Memory B cell (primary cell): ENCODE measurements around the gene RNF149.

Source experiments
- ATAC-seq: fragments of 150-1000 bp; cut with Tn5 transposase; 2 replicates; pipeline ENCODE4 v1.10.0; 2021; ENCODE audit warnings: low read depth, mild to moderate bottlenecking, moderate library complexity
- DNase-seq, 2 donors: peaks; one replicate each; pipeline ENCODE4 v3.0.0; 2022; ENCODE audit warnings: low spot score in 2 of 2
- H3K27ac Mint-ChIP-seq: one replicate; pipeline ENCODE4 v1.8.0; 2022; ENCODE audit warnings: mild to moderate bottlenecking, moderate library complexity, mixed read lengths
- H3K27me3 Mint-ChIP-seq: one replicate; pipeline ENCODE4 v1.8.0; 2022; ENCODE audit warnings: mixed read lengths
- H3K36me3 Mint-ChIP-seq: one replicate; pipeline ENCODE4 v1.8.0; 2022; ENCODE audit warnings: mild to moderate bottlenecking, mixed read lengths
- H3K4me1 Mint-ChIP-seq: one replicate; pipeline ENCODE4 v1.8.0; 2022; ENCODE audit warnings: mixed read lengths
- H3K4me3 Mint-ChIP-seq: one replicate; pipeline ENCODE4 v1.8.0; 2022; ENCODE audit warnings: mild to moderate bottlenecking, moderate library complexity, mixed read lengths
- H3K9me3 Mint-ChIP-seq: one replicate; pipeline ENCODE4 v1.8.0; 2022; ENCODE audit warnings: mixed read lengths

The RNF149 gene

GRCh38 chr2:101310834-101311695 is 2.6 kb upstream of the RNF149 start:
- Mint-ChIP-seq H3K4me3 (peak overlapping the region; percentile 22), H3K4me1 (peaks cover 15% of the 10 kb centered on the region), H3K27me3 (no peaks in the 10 kb centered on the region), H3K9me3 (no peaks in the 10 kb centered on the region), H3K27ac (peak overlapping the region; percentile 42), H3K36me3 (peaks cover 2% of the 10 kb centered on the region)
- ATAC-seq (no peak), DNase-seq (no peak)

GRCh38 chr2:101310090-101310833 is 1.8 kb upstream of the RNF149 start:
- Mint-ChIP-seq H3K27ac (no peak overlapping the region), H3K9me3 (no peaks in the 10 kb centered on the region), H3K36me3 (peaks cover 2% of the 10 kb centered on the region), H3K4me3 (peak overlapping the region; percentile 27), H3K4me1 (peaks cover 22% of the 10 kb centered on the region), H3K27me3 (no peaks in the 10 kb centered on the region)
- ATAC-seq, result no peak
- DNase-seq, result no peak

- Mint-ChIP-seq H3K4me1 (peaks cover 32% of the 10 kb centered on the region), H3K27me3 (no peaks in the 10 kb centered on the region), H3K36me3 (peaks cover 4% of the 10 kb centered on the region), H3K4me3 (peak overlapping the region; percentile 95), H3K27ac (peak overlapping the region; percentile 95), H3K9me3 (no peaks in the 10 kb centered on the region)
- DNase-seq (peak in 1 of 2 donors; percentile 25), ATAC-seq (peak; percentile 11)
These were observed 510 bp downstream of the RNF149 start for GRCh38 chr2:101307950-101308431.

- H3K4me1 Mint-ChIP-seq, result peaks cover 33% of the 10 kb centered on the region
- no peaks in the 10 kb centered on the region for H3K27me3 Mint-ChIP-seq
- DNase-seq, result no peak
- no peak for ATAC-seq
- H3K4me3 Mint-ChIP-seq, result peak overlapping the region; percentile 95
- H3K27ac Mint-ChIP-seq, result peak overlapping the region; percentile 95
- H3K36me3 Mint-ChIP-seq, result peaks cover 5% of the 10 kb centered on the region
- no peaks in the 10 kb centered on the region for H3K9me3 Mint-ChIP-seq
These were observed 998 bp downstream of the RNF149 start for GRCh38 chr2:101307503-101307902.

DNA sequence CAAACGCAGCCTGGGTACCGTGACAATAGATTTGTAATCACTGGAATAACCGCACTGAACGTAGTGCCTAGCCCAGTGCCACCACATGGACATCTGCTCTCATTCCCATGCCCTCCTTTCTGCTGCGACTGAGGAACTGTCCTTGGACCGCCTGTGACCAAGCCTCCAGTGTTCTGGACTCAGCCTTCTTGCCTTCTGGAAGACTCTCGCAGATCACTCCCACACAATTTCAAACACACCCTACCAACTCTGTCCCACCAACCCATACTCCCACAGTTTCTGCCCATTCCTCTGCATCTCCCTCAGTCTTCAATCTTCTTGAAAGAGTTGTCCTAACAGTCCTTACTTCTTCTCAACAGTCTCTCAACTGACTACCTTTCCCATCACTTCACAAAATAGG is 2.1 kb downstream of the RNF149 start:
- Mint-ChIP-seq H3K4me3 (peak overlapping the region; percentile 95), H3K36me3 (peaks cover 5% of the 10 kb centered on the region), H3K4me1 (peaks cover 36% of the 10 kb centered on the region), H3K27me3 (no peaks in the 10 kb centered on the region), H3K27ac (peak overlapping the region; percentile 95), H3K9me3 (no peaks in the 10 kb centered on the region)
- ATAC-seq (no peak), DNase-seq (no peak)

GRCh38 chr2:101305492-101306078 is 2.9 kb downstream of the RNF149 start:
- ATAC-seq (no peak), DNase-seq (no peak)
- Mint-ChIP-seq H3K4me3 (peak overlapping the region; percentile 7), H3K27me3 (no peaks in the 10 kb centered on the region), H3K27ac (peak overlapping the region; percentile 95), H3K4me1 (peaks cover 37% of the 10 kb centered on the region), H3K36me3 (peaks cover 5% of the 10 kb centered on the region), H3K9me3 (no peaks in the 10 kb centered on the region)

- no peak for ATAC-seq
- peak overlapping the region; percentile 95 for H3K27ac Mint-ChIP-seq
- DNase-seq, result no peak
- H3K27me3 Mint-ChIP-seq, result no peaks in the 10 kb centered on the region
- H3K4me3 Mint-ChIP-seq, result peak overlapping the region; percentile 7
- H3K9me3 Mint-ChIP-seq, result no peaks in the 10 kb centered on the region
- H3K36me3 Mint-ChIP-seq, result peaks cover 5% of the 10 kb centered on the region
- H3K4me1 Mint-ChIP-seq, result peaks cover 39% of the 10 kb centered on the region
These were observed 3.5 kb downstream of the RNF149 start for GRCh38 chr2:101305035-101305434.

DNA sequence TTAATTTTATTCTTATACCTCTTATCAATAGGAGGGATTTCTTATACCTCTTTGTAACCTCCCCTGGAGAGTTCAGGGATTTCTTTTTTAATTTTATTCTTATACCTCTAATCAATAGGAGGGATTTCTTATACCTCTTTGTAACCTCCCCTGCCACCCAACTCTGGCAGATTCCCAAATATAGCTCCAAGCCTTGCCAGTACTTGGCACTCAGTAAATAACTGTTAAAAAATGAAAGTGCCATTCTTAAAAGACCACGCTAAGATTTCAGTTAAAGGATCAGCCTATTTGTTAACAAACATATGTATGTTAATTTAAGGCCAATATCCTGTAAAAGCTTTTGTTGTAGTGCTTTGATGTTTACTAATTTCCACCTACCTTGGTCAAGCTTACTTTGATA is 4.8 kb downstream of the RNF149 start:
- ATAC-seq, result no peak
- Mint-ChIP-seq H3K27me3 (no peaks in the 10 kb centered on the region), H3K9me3 (no peaks in the 10 kb centered on the region), H3K36me3 (peaks cover 5% of the 10 kb centered on the region), H3K27ac (peak overlapping the region; percentile 62), H3K4me1 (peaks cover 43% of the 10 kb centered on the region), H3K4me3 (no peak overlapping the region)
- no peak for DNase-seq

- Mint-ChIP-seq H3K36me3 (peaks cover 5% of the 10 kb centered on the region), H3K9me3 (no peaks in the 10 kb centered on the region), H3K27me3 (no peaks in the 10 kb centered on the region), H3K4me1 (peaks cover 52% of the 10 kb centered on the region), H3K27ac (no peak overlapping the region), H3K4me3 (no peak overlapping the region)
- ATAC-seq (no peak), DNase-seq (no peak)
These were observed 6.5 kb downstream of the RNF149 start for GRCh38 chr2:101302016-101302415.

DNA sequence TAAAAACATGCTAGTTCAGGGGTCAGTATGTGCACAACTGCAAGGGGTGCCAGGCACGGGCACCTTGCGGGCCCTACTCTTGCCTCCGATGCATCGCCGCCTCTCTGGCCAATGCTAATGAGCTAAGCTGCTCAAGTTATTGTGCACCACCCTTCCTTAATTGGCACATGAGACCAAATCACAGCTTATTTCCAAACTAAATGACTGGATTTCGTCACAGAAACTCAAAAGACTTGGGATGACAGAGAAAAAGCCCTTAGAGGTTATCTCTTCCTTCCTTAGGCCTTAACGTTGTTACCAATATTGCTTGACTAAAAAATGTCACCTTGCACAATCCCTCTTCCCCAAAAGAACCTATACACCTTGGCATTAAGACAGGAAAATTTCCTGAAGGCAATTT is 7.7 kb downstream of the RNF149 start:
- Mint-ChIP-seq H3K4me3 (no peak overlapping the region), H3K27me3 (no peaks in the 10 kb centered on the region), H3K4me1 (peaks cover 50% of the 10 kb centered on the region), H3K9me3 (no peaks in the 10 kb centered on the region), H3K27ac (no peak overlapping the region), H3K36me3 (peaks cover 3% of the 10 kb centered on the region)
- DNase-seq (no peak), ATAC-seq (no peak)

GRCh38 chr2:101300164-101300563 is 8.3 kb downstream of the RNF149 start:
- Mint-ChIP-seq H3K9me3 (no peaks in the 10 kb centered on the region), H3K4me1 (peaks cover 43% of the 10 kb centered on the region)

DNA sequence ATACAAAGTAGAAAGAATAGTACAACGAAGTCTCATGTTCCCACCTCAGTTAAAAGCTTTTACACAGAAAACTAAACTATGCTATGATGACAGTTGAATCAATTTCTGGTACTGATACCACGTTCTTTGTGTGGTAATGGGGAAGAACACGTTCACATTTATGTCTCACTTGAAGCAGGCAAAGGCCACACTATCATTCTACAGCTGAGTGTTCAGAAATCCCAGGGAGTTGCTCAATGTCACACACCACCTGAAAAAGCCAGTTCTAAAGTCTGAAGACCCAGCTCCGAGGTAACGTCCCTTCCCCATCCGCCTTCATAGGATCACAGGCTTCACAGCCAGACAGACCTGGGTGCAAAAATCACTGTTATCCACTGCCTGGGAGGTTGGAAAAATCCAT is 8.9 kb downstream of the RNF149 start:
- no peak for ATAC-seq
- Mint-ChIP-seq H3K4me1 (peaks cover 40% of the 10 kb centered on the region), H3K36me3 (peaks cover 3% of the 10 kb centered on the region)

More at GRCh38 chr2:101300164-101300563, 8.3 kb downstream of the RNF149 start:
- Mint-ChIP-seq H3K4me3 (peak overlapping the region; percentile 19), H3K27ac (no peak overlapping the region), H3K27me3 (no peaks in the 10 kb centered on the region), H3K36me3 (peaks cover 3% of the 10 kb centered on the region)
- DNase-seq, result no peak
- ATAC-seq, result no peak

DNA sequence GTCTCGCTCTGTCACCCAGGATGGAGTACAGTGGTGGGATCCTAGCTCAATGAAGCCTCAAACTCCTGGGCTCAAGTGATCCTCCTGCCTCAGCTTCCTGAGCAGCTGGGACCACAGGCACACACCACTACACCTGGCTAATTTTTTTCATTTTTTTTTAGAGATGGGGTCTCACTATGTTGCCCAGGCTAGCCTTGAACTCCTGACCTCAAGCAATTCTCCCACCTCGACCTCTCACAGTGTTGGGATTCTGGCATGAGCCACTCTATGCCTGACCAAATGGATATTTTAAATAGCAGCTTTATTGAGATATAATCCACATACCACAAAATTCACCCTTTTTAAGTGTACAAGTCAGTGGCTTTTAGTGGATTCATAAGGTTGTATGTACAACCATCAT is 11.1 kb downstream of the RNF149 start:
- no peak overlapping the region for H3K4me3 Mint-ChIP-seq
- peak overlapping the region; percentile 76 for H3K27ac Mint-ChIP-seq
- ATAC-seq, result no peak
- H3K4me1 Mint-ChIP-seq, result peaks cover 32% of the 10 kb centered on the region
- no peaks in the 10 kb centered on the region for H3K27me3 Mint-ChIP-seq
- H3K36me3 Mint-ChIP-seq, result no peaks in the 10 kb centered on the region
- H3K9me3 Mint-ChIP-seq, result no peaks in the 10 kb centered on the region
- no peak for DNase-seq

More for the DNA sequence above, 8.9 kb downstream of the RNF149 start:
- DNase-seq, result no peak
- Mint-ChIP-seq H3K27me3 (no peaks in the 10 kb centered on the region), H3K27ac (no peak overlapping the region), H3K4me3 (no peak overlapping the region), H3K9me3 (no peaks in the 10 kb centered on the region)

DNA sequence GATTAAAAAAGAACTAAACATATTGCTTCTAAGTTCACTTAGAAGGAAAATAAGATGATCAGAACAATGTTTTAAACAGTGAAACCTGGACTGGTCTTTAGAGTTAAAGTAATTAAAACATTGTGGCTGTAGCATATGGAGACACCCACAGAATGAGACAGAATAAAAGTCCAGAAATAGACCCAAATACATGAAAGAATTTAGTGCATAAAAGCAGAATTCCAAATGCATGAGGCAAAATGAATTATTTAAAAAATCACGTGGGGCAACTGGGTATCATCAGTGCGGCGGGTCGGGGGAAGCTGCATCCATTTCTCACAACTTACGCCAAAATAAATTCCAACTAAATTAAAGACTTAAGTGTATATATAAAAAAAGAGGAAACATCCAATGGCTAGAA is 12.1 kb downstream of the RNF149 start:
- peaks cover 29% of the 10 kb centered on the region for H3K4me1 Mint-ChIP-seq
- no peak overlapping the region for H3K27ac Mint-ChIP-seq
- no peak overlapping the region for H3K4me3 Mint-ChIP-seq
- no peaks in the 10 kb centered on the region for H3K36me3 Mint-ChIP-seq
- no peaks in the 10 kb centered on the region for H3K9me3 Mint-ChIP-seq
- DNase-seq (no peak), ATAC-seq (no peak)
- no peaks in the 10 kb centered on the region for H3K27me3 Mint-ChIP-seq
